ENCODE measurements around the gene RARS1.

DNA sequence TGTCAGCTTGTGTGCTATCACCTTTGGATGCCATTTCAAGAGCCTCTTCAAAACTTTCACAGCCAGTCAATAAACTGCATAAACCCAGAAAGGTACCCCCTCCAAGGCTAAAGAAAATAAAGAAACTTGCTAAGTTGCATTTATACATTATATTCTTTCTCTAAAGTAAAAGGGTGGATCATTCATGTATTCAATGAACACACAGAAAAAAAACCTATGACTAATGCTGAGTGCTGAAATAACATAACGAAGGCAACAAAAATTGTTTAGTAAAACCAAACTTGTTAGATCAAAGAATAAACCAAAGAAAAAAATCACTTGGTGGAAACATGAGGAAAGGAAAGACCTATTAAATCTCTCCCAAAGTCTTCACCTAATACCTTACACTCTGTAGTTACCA is 77.7 kb downstream of the RARS1 start:
- TF ChIP-seq, protein P1, sequence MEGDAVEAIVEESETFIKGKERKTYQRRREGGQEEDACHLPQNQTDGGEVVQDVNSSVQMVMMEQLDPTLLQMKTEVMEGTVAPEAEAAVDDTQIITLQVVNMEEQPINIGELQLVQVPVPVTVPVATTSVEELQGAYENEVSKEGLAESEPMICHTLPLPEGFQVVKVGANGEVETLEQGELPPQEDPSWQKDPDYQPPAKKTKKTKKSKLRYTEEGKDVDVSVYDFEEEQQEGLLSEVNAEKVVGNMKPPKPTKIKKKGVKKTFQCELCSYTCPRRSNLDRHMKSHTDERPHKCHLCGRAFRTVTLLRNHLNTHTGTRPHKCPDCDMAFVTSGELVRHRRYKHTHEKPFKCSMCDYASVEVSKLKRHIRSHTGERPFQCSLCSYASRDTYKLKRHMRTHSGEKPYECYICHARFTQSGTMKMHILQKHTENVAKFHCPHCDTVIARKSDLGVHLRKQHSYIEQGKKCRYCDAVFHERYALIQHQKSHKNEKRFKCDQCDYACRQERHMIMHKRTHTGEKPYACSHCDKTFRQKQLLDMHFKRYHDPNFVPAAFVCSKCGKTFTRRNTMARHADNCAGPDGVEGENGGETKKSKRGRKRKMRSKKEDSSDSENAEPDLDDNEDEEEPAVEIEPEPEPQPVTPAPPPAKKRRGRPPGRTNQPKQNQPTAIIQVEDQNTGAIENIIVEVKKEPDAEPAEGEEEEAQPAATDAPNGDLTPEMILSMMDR (IDR thresholded peaks at IDR 0.05): no peak
- no peak for TF ChIP-seq POLR2A (IDR thresholded peaks at IDR 0.05)
